Head of caudate nucleus (tissue), 42 donors: Measurements from ENCODE around the gene IL2RG.

Source experiments
- DNase-seq, 42 donors: peaks; one replicate each; pipeline versions ENCODE4 v3.0.0 to v3.0.0-alpha.2; 2020 to 2021; ENCODE audit warnings: mixed read lengths in 7 of 42
- intact Hi-C: fragments of 100-400 bp; cut with DNase I; formaldehyde crosslinking; loops from one replicate; pipeline ENCODE4 v1.15.0; 2022

Gene IL2RG

GRCh38 chrX:71085900-71086299 is 25.5 kb downstream of the IL2RG start:
- intact Hi-C loops: no loop called here
- no peak for DNase-seq

DNA sequence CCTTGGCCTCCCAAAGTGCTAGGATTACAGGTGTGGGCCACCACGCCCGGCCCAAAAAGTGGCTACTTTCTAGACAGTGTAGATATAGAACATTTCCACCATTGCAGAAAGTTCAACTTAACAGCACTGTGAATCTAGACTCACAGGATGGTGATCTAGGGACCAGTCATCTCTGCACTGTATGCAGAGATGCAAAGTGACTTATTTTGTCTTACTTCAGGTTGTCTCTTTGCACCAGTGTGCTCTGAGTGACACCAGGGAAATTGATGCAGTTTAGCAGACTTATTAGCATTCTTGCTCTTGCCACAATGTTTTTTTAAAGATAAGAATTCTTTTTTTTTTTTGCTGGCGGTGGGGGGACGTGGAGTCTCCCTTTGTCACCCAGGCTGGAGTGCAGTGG is 28.6 kb downstream of the IL2RG start:
- intact Hi-C loops: no loop called here
- DNase-seq: no peak

DNA sequence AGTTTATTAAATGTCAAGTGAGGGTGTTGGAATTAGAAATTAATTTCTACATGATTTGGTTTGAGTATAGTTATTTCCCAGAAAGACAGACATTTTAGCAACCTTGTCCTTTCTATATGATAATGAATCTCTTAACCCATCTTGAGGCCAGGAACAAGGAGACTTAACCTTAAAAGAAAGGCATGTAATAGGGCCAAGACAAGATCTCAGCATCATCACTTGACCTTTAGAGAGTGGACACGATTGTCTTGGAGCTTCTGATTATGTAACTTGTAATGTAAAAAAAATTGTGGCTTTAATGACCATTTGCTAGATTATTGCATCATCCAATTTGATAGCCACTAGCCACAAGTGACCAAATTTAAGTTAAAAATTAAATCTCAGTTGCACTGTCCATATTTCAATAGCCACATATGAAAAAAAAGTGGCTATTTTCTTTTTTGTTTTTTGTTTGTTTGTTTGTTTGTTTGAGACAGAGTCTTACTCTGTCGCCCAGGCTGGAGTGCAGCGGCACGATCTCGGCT is 29.2 kb downstream of the IL2RG start:
- intact Hi-C loops: no loop called here
- DNase-seq: no peak

DNA sequence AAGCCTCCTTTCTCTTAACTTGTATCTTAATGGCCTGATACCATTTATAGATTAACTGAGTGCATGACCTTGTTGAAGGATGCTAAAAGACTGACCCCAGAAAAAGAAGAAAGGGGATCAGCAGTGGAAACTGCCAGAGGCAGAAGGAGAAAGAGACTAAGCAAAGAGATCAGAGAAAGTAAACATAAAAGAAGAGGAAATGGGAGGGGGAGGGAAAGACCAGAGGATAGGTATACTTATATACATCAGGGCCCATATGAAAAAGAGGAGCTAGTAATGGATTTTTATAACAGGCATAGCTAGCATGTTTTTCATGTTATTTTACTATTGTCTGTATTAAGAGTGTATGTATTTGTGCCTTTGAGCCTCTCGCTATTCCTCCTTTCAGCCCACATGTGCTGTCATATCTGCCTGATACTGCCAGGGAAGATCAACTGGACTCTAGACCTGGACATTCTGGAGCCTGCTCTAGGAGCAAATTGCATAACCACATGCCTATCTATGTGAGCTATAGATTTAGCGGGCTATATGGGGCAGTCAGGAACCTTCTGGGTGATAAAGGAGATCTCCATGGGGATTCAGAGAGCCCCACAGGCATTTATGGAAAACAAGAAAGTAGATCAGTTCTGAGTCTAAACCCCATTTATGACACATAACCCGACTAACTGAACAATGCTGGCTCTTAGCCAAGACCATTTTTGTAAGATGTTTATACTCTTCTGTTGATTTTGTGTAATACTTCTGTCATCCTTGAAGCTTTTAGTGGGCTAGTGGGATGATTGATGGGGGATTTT is 29.9 kb downstream of the IL2RG start:
- intact Hi-C loops: no loop called here
- no peak for DNase-seq

DNA sequence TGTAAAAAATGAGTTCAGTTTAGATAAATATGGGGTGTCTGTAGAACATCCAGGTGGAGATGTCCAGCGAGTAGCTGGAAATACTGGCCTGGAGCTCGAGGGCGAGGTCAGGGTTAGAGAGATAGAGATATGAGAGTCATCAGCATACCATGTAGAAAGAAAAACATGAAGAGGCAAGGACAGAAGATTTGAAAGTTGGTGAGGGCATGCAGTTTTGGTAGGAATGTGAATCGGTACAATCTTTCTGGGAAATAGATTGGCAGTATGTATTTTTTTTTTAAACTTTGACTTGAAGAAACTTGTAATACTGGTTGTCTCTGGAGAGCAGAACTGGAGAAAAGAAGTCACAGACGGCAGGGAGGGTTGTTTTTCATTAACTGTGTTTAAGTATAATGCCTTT is 40.8 kb downstream of the IL2RG start:
- intact Hi-C loops: no loop called here
- DNase-seq: no peak

DNA sequence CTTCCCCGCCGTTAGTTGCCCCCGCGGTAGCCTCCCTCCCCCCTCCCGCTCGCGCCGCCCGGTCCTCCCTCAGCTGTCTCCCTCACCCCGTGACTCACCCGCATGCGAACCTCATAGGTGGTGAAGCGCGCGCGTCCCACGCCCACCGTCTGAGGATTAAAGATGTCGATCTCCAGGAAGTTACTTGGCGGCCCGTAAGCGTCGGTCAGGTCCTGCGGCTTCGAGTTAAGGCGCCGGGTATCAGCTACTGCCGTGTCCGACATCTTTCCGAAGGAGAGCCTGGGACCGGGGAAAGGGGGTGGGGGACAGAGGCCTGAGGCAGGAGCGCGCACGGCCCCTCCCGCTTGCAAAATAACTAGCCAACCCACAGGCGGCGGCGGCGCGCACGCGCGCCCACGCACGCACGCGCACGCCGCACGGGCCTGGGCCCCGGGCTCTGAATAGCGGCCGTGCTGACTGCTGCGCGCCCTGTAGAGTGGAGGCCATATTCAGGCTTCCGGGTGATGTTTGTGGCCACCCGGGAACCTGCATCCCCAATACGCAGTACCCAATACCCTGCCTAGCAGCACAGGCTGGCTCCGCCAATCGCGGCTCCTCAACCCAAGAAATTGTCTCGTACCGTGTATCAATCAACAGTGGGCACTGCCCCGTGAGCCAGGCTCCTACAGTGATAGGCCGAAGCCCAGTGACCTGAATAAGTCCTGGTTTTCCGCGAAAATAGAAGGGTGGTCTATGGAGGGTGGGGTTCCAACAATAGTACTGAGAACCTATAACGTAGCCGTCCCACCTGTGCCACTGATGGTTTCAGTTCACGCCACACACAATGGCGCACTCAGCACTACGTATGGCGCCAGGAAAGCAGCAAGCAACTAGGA is 43.1 kb downstream of the IL2RG start, which contains the start of gene SNX12:
SNX12 (minus strand) TSS at position 291 of the 875 bp plus-strand sequence; CDS start at position 263, 28 bp downstream.
- intact Hi-C loops: no loop called here
- DNase-seq: peak; percentile 78 to 97 (median 92)

- intact Hi-C loops: no loop called here
- peak in 5 of 42 donors; percentile 1 to 13 (median 4) for DNase-seq
Observed at GRCh38 chrX:71067712-71068043, 43.7 kb downstream of the IL2RG start.

GRCh38 chrX:71067089-71067488 is 44.3 kb downstream of the IL2RG start:
- intact Hi-C loops: no loop called here
- no peak for DNase-seq

- DNase-seq: no peak
- intact Hi-C loops: no loop called here
Observed at GRCh38 chrX:71060127-71060526, 51.2 kb downstream of the IL2RG start.

DNA sequence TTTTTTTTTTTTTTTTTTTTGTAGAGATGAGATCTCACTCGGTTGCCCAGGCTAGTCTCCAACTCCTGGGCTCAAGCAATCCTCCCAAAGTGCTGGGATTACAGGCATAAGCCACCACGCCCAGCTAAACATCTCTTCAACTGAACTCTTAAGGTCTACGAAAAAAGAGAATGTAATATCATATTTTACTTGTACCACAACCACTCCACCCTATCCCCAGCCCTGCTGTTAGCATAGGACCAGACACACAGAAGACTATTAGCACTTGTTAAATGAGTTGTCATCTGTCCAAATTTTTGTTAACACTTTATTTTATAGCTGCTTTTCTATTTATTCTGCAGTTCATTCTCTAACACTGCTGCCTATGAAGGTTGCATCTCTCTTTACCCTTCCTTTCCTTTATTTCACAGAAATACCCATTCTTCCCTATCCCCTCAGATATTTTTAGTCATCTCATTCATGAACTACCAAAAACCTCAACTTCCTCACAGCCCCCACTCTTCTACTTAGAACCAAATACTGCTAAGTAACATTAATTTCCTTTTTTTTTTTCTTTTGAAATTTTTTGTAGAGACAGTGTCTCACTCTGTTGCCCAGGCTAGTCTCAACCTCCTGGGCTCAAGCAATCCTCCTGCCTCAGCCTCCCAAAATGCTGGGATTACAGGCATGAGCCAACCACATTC is 53.4 kb downstream of the IL2RG start:
- intact Hi-C loops: no loop called here
- no peak for DNase-seq
